BJ (cell line): ENCODE results near the gene DEPDC7. TPM values are rescaled to one million over a fixed set of nuclear protein-coding genes. Genes with fewer than 3 reads are reported as not detected.

Source experiments
- CTCF ChIA-PET: fragments of 350-600 bp; formaldehyde crosslinking; extraction: SDS; loops from one replicate; lab custom pipeline; 2021; ENCODE audit warnings: antibody characterized with exemption, inconsistent platforms; lab: Yijun Ruan, JAX
- POLR2A ChIA-PET: fragments of 300-600 bp; sonication (Branson Sonifier 250); formaldehyde crosslinking; extraction: SDS; loops from one replicate; lab custom pipeline; 2021; ENCODE audit warnings: antibody characterized with exemption; lab: Charles Lee
- DNase-seq: peaks from one replicate; pipeline ENCODE4 v3.0.0-alpha.2; 2011; ENCODE audit warnings: low read depth
- H3K27me3 ChIP-seq: 2 replicates; pipeline ENCODE4 v1.6.0; 2011; ENCODE audit warnings: low read length; ENCODE audit not compliant: control insufficient read depth, insufficient read depth
- H3K36me3 ChIP-seq: 2 replicates; pipeline ENCODE4 v1.5.1; 2011; ENCODE audit warnings: low read length; ENCODE audit not compliant: control insufficient read depth, insufficient read depth
- H3K4me3 ChIP-seq: 2 replicates; pipeline ENCODE4 v1.5.1; 2011; ENCODE audit warnings: low read depth, mild to moderate bottlenecking, control low read depth, low read length
- polyA plus RNA-seq: library from polyadenylated mRNA; depleted of rRNA; stranded (reverse); fragments of >200 nt; gene quantifications from 2 replicates; pipeline ENCODE4 v1.2.3, GENCODE V29; 2011
- TF ChIP-seq, protein P1 (sequence below): IDR thresholded peaks from 2 replicates; pipeline ENCODE4 v1.5.1; 2011; ENCODE audit warnings: low read depth, mild to moderate bottlenecking, control low read depth, inconsistent platforms, low read length, moderate library complexity; ENCODE audit not compliant: insufficient read depth

Gene DEPDC7
- polyA plus RNA-seq, 1 experiment: 4.2 TPM

DNA sequence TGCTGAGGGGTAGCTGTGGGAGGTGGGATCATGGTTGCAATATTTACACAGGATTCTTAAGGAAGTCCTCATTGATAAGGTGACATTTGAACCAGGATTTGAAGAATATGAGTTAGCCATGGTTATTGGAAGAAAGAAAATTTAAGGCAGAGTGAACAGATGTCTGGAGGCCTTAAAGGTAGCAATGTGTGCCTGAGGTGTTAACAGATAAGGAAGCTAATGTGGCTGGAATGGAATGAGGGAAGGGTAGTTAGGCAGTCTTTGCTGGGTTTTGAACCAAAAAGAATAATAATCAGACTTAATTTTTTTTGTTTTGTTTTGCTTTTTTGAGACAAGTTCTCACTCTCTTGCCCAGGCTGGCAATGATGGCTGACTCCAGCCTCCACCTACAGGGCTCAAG lies 9.7 kb upstream of the DEPDC7 start:
- POLR2A ChIA-PET: interaction anchor here (0.7 kb wide), 1 partner anchor 1350 kb away, joined by 3 read pairs; no protein-coding TSS in a partner anchor
- TF ChIP-seq, protein P1, sequence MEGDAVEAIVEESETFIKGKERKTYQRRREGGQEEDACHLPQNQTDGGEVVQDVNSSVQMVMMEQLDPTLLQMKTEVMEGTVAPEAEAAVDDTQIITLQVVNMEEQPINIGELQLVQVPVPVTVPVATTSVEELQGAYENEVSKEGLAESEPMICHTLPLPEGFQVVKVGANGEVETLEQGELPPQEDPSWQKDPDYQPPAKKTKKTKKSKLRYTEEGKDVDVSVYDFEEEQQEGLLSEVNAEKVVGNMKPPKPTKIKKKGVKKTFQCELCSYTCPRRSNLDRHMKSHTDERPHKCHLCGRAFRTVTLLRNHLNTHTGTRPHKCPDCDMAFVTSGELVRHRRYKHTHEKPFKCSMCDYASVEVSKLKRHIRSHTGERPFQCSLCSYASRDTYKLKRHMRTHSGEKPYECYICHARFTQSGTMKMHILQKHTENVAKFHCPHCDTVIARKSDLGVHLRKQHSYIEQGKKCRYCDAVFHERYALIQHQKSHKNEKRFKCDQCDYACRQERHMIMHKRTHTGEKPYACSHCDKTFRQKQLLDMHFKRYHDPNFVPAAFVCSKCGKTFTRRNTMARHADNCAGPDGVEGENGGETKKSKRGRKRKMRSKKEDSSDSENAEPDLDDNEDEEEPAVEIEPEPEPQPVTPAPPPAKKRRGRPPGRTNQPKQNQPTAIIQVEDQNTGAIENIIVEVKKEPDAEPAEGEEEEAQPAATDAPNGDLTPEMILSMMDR: no peak
- CTCF ChIA-PET: no interaction called here
- Histone ChIP-seq H3K36me3 (no peaks in the 10 kb centered on the region), H3K4me3 (no peak overlapping the region), H3K27me3 (no peaks in the 10 kb centered on the region)
- no peak for DNase-seq

DNA sequence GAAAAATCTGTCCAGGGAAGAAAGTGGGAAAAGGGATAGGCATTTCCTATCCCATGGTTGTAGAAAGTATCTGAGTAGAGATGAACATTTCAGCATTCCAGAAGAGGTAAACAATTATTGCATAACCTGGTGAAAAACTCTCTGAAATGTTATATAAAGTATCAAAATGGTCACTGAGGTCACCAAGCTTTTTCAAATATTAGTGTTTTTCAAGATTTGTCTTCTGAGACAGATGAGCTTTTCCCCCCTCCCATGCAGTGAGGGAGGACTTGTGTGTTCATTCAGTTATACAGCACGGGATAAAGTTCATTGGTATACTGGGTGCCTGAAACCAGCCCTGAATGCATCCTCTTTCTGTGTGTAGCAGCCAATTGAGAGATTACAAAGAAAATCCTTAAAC lies 1.9 kb upstream of the DEPDC7 start:
- no peak overlapping the region for H3K4me3 ChIP-seq
- ChIA-PET POLR2A (no interaction called here), CTCF (interaction anchor here (0.7 kb wide), 1 partner anchor 125 kb away, joined by 3 read pairs; no protein-coding TSS in a partner anchor)
- no peaks in the 10 kb centered on the region for H3K36me3 ChIP-seq
- H3K27me3 ChIP-seq: no peaks in the 10 kb centered on the region
- TF ChIP-seq, protein P1: no peak
- no peak for DNase-seq

DNA sequence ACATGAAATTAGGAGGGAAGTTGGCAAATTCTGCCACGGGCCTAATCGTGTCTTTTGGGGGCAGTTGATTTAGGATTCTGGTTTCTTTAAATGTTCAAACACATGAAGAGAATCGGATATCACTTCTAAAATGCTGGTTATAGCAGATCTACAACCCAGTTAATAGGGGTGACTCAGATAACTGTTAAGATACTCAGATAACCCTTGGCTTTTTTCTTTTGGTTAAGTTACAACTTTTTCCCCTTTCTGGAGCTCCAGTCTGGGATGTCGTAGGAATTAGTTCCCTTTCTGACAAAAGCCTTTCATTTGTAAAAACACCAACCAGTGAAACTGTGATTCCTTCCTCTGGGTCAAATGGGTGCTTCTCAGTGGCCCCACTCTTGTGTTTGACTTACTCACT lies 976 bp downstream of the DEPDC7 start:
- DNase-seq: no peak
- H3K4me3 ChIP-seq: peak overlapping the region; percentile 56
- no peaks in the 10 kb centered on the region for H3K27me3 ChIP-seq
- H3K36me3 ChIP-seq: no peaks in the 10 kb centered on the region
- CTCF ChIA-PET: interaction anchor here (1.0 to 2.1 kb wide), 5 partner anchors 9 to 208 kb away, joined by 3 to 9 read pairs (median 5); no protein-coding TSS in a partner anchor
- POLR2A ChIA-PET: interaction anchor here (0.6 to 1.0 kb wide), 2 partner anchors 21 to 23 kb away, joined by 3 read pairs; partner anchors contain the start of gene TCP11L1
- TF ChIP-seq, protein P1: no peak

DNA sequence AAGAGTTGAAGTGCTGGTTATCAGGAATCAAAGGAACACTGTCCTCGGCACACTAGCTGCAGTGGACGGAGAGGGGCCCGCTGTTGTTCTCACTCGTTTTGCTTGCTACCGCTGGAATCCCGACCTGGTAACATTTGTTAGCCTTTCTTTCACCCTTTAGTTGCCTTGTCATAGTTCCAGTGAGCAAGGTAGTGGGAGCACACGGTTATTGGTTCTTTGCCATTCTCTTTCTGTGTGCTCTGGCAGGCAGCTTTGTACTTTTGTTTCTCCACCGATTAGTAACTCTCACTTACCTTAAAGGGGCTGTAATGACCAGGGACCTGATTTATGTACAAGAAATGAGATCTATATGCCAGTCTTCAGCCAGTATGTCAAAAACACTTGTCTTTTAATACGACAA lies 1.8 kb downstream of the DEPDC7 start:
- H3K27me3 ChIP-seq: no peaks in the 10 kb centered on the region
- no peak overlapping the region for H3K4me3 ChIP-seq
- DNase-seq: no peak
- ChIA-PET CTCF (interaction anchor here (2.1 kb wide), 1 partner anchor 15 kb away, joined by 5 read pairs; no protein-coding TSS in a partner anchor), POLR2A (no interaction called here)
- H3K36me3 ChIP-seq: no peaks in the 10 kb centered on the region
- TF ChIP-seq, protein P1: no peak

DNA sequence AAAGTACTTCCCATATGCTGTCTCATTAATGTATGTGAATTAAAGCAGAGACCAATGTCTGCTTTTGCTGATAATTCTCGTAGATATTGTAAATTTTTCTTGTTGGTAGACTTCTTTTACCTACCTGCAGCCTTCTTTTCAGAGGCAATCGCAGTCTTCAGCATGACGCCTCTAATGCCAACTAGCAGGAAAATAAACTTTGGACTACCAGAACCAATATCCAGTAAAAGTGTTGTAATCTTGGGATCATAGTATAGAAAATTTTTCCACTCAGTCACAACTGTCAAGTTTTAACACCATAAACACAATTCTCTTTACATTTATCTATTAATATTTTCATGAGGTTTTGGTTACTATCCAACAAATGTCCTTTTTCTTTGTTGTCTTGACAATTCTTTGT lies 2.3 kb downstream of the DEPDC7 start:
- TF ChIP-seq, protein P1: no peak
- CTCF ChIA-PET: interaction anchor here (2.1 kb wide), 1 partner anchor 15 kb away, joined by 5 read pairs; no protein-coding TSS in a partner anchor
- Histone ChIP-seq H3K4me3 (no peak overlapping the region), H3K27me3 (no peaks in the 10 kb centered on the region), H3K36me3 (no peaks in the 10 kb centered on the region)
- no peak for DNase-seq
- POLR2A ChIA-PET: interaction anchor here (0.6 kb wide), 1 partner anchor 11 kb away, joined by 13 read pairs; no protein-coding TSS in a partner anchor
